Measurements from ENCODE around the gene PANK1.

The PANK1 gene

DNA sequence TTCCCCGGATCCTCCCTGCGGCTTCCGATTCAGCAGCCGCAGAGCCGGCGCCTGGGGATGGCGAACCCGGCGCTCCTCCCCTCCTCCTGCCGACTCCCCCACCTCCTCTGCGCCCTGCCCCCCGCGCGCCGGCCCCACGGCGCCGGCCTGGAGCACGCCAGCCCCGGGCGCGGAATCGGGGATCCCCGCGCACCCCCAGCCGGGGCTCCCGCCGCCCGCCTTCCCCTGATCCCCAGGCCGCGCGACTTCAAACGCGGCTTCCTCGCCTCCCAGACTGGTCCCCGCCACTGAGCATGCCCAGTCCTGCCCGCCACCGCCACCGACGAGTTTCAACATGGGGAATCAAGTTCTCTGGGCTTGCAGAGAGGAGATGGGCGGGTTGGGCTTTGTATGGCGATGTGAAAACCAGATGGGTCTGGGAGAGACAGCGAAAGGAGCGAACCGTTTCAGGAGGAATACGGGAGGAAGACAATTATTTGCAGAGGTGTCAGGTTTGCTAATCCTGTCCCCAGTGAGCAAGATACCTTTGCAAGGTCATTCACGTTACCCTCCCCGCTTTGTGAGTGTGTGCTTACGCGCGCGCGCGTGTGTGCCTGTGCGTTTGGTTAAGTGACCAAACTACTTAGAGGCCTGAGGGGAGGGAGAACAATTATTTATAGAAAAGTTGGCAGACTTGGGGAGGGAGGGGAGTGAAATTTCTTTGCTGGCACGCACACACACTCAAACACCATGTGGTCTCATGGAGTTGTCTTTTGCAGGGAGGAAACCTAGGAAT is at the start of gene PANK1:
Gene PANK1, minus strand, starts transcription at position 276 of the 775 bp plus-strand sequence. CDS start 351 bp downstream, outside the sequence.
- no peak for DNase-seq

DNA sequence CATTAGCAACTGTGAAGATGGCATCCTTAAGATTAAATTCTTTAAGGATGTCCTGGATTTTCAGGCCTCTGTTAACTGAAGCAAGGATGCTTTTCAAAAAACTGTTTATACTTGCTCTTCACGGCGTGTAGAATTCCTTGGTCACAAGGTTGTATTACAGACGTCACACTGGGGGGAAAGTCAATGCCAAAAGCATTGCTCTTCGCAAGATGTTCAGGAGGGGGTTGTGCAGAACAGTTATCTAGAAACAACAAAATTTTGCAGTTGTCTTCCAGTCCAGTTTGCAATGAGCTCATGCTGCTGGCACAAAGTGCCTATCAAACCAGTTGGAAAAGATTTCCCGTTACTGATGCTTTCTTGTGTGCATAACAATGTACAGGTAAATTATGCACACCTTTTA is 48.1 kb upstream of the PANK1 start:
- DNase-seq: no peak

DNA sequence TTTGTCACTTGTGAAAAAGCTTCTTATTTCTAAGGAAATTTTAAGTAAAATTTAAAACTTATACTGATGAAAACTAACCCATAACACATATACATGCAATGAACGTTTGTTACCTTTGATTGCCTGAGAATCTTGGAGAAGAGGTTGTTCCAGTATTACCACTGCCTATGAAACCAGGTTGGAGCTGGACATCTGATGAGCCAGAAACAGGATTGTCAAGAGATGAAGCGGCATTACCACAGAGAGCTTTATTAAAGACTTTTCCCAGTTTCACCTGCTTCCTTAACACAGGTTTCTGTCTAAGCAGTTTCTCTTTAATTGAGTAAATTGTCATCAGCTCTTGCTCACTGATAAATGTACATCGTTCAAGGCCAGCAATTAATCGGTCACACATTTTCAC is 47.4 kb upstream of the PANK1 start:
- no peak for DNase-seq

DNA sequence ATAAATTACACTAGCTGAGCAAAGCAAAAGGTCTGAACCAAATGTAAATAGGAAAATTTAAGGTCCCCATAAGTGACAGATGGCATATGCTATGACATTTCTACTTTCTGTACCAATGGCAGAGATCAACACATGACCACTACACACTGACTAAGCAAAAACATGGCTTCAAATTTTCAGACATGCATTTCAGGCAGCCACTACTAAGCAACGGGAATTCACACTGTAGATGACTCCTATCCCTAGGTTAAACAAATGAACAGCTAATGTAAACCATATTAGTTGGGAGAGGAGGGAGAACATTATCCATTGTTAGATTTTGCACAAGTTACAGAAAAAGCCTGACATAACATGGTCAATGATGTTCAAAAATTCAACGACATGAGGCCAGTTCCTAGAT is 45.0 kb upstream of the PANK1 start:
- no peak for DNase-seq

DNA sequence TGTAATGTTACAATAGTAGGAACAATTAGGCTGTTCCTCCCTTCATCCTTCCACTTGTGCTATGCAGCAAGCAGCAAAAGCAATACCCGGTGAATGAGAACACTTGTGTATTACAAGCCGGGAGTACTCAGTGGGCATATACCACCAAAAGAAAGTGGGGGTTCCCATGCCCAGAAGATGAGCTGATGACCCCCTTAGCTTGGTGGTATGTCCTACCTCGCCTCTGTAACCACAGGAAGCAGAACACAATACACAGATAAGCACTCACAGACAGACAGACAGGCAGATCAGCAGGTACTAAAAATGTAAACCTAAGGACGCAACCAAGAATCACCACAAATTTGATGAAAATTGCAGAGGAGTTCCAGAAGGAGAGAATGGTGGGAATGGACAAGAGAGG is 40.9 kb upstream of the PANK1 start:
- no peak for DNase-seq

DNA sequence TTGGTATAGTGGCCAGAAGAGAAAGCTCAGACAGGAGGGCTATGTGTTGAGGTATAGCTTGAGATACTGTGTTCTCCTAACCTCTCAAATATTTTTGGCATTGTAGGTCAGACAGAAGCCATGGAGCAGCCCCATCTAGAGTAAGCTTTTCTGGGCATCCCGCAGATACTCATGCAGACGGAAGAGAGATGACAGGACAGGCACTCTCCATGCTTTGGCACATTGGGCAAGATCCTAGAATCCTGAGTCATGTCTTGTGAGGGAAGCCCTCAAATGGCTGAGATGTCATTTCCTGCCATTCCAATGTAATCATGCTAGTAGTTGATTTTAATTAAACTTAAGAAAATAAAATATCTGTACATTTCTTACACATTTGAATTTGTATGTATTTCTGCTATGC is 39.6 kb upstream of the PANK1 start:
- DNase-seq: no peak

DNA sequence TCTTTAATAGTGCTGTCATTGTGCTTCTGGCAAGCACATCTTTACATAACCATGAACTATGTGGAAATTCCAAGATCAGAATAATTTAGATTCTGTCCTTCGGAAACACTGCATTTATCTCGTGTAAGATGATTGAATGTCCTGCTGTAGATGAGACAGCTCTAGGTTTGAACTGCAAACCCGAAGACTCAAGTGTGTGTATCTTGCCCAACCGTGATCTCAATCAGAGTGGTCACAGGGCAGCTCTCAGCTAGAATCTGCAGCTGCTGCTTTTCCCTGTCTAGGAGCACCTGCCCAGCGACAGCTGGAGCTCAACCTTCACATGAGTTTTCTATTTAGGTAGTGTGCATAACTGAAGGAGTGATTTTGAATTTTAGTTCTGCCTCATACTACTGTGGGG is 38.8 kb upstream of the PANK1 start:
- no peak for DNase-seq

DNA sequence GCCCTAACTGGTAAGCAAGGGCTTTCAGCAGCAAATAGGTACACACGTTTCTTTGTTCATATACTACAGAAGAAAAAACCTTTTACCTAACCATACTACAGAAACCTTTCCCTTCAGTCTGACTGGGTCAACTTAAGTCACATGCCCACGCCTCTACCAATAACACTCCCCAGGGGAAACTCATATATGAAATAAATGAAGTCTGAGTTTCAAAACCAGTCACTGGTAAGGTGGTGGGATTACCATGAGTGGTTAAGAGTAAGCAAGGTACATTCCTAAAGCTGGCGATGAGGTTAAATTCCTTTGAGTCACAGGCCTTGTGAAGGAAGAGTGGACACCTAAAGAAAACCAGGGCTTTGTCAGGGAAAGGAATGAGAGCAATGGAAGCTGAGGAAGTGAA is 34.9 kb upstream of the PANK1 start:
- DNase-seq: no peak

DNA sequence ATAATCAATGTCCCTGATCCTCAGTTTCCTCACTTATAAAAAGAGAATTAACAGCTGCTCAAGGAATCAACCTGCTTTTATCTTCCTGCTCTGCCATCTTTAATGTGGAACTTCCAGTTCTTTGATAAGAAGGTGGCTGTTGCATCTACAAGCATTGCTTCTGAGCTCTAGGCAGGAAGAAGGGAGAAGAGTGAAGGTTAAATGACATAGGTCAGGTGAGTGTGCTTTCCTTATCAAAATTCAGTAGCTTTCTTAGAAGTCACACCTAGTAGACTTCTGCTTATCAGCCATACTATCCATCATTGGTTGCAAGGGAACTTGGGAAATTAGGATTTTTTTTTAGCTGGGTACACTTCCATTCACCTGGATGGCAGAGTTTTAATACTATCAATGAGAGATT is 32.3 kb upstream of the PANK1 start:
- no peak for DNase-seq

DNA sequence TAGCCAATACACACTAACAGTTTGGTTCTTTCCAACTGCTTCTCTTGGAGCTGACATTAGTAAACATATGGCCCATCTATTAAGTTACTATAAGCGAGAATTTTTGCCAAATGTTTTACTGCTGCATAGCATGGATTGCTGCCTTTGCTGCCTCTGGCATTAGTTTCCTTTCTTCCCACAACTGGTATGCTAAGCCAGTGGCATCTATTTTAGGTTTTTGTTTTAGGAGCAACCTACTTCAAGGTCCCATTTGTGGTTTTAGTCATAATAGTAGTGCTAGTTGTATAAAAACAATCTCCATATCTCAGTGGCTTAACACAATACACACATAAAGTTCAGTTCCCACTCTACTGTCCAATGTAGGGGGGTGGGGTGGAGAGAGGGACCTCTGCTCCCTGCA is 25.9 kb upstream of the PANK1 start:
- no peak for DNase-seq

DNA sequence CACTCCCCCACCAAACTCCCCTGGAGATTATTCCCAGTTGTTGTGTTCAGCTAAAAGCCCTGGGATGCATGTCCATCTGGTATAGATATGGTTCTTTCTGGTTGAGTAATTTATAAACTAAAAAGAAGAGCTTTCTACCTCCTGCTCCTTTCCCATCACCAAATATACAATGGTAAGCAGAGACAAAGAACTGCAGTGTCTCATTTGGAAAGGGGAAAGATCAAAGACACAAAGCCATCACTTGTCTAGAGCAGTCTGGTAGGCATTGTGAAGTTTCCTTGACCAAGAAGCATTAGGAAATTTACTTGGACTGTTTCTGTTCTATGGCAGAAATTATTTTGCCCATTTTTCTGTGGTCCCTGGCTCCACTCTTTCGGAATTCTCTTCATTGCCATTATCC is 24.9 kb upstream of the PANK1 start:
- no peak for DNase-seq

DNA sequence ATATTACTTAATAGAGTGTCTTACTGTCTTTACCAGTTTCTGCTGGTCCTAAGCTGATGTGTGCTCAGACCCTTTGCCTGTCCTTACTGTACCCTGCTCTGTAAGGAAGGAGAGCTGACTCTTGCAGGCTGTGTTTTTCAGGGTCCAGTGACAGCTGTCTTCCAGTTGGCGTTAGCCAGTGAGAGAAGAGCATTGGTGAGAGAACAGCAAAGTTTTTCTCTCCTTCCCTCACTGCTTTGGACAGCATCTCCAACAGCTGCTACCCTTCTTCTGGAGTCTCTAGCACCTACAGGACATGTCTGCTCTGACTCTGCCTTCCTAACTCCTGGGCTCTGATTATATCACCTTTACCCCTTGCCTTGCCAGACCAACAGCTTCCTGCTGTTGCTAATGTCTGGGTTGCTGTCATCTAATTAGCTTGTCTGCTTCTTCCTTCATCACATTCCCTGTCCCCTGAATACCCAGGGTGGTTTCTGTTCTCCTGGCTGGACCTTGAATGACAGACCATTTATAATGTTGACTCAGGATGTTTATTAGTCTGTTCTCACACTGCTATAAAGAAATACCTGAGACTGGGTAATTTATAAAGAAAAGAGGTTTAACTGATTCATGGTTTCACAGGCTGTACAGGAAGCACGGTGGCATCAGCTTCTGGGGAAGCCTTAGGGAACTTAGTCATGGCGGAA is 23.5 kb upstream of the PANK1 start:
- no peak for DNase-seq

DNA sequence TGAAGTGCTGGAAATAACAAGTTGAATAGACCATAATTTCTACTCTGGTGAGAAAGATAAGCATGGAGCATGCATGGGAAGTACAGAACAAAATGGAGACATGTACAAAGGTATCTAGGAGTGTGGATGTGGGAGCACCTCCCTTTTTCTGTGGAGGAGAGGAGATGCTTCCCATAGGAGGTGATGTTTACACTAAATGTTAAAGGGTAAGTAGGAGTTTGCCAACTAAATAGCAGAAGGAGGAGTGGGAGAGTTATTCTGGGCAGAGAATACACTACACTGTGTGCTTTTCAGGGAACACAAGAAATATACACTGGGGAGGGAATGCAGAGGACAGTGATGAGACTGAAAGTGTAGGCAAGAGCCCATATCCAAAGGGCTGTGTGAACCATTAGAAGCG is 21.1 kb upstream of the PANK1 start:
- no peak for DNase-seq

DNA sequence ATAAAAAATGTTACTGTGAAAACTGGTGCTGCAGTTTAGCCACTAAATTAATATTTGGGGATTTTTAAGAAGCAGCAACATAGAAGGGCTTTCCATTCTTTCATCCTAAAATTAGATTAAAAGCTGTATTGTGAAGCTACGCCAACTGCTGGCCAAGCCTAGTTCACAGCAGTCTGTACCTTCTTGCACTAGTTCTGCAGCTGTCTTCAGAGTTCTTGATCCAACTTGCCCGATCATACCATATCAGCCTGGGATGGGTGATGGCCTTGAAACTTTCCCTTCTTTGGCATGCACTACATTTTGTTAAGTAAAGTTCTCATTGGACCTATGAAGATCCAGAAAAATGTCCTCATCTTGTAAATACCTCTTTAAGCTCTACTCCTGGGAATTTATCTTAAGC is 20.3 kb upstream of the PANK1 start:
- no peak for DNase-seq

DNA sequence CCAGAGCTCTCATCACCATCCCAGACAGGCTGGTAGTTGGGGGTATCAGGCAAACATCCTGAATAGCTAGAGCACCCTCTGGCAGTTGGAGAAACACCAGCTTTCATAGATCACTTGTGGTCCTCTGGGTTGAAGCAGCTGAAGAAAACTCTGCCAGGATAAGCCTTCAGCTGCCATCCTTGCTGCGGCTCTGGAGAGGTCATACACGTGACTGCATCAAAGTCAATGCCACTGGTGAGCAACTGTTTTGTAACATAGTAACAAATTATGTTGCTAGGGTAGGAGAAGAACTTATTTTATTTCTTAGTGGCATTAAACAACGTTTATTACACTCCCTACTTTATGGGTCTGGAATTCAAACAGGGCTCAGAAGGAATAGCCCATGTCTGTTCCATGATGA is 19.2 kb upstream of the PANK1 start:
- DNase-seq: no peak

DNA sequence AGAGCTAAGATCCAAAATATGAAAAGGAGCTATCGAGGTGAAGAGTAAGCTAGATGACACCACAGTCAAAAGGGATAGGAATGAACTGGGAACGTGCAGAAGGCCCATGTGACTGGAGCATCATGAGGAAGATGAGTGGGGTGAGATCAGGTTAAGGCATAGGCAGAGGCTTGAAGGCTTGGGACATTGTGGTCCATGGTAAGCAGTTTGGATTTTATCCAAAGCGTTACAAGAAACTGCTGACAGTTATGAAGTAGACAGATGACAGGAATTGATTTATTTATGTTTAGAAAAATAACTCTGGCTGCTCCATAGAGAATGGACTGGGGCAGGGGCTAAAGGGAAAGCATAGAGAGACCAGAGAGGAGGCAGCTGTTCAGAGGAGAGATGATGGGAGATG is 18.1 kb upstream of the PANK1 start:
- no peak for DNase-seq

DNA sequence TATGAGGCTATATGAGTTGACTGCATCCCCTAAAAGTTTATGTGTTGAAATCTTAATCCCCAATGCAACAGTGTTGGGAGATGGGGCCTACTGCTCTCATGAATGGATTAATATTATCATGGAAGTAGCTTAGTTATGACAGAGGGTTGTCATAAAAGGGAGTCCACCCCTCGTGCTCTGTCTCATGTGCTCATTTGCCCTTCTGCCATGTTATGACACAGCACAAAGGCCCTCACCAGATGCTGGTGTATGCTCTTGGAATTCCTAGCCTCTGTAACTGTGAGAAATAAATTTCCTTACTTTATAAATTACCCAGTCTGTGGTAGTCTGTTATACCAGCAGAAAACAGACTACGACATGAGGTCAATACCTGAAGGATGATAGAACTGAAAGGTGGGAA is 17.6 kb upstream of the PANK1 start:
- DNase-seq: no peak

DNA sequence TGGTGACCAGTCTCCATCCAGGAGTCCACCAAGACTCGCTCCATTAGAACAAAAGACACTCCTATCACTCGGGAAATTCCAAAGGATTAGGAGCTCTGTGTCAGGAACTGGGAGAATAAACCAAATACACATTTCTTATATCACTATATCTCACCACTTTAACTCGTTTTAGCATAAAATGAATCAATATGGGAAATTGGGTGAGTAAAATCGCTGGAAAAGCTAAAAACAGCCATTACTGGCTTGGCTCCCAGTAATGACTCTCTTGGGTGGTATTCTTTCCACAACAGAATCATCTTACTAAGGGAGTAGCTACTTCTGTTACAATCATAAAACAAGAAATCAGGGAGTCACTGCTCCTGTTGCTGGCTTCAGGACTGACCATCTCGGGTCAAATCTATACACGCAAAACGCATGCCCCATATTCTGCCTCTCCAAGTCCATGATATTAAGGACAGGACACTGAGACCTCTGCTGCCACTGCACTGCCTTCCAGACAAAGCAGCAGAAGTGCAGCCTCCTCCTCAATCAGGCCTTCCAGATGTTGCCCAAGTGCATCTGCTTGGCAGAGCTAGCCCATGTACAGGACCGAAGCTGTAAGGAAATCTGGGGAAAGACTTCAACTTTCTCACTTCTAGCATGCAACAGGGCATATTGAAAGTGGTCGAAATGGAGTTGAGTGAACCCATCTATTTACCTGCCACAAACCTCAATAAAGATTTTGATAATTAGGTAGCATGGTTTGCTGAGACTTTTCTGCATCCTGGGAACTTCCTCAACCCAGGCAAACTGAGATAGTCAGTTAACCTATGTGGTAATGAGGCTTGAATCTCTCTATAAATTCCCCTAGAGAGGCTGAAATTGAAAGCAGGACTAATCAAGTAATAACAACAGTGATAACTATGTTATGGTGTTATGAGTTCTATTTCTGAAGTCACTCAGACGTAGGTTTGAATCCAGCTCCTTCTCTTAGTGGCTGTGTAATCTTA is 14.4 kb upstream of the PANK1 start:
- DNase-seq: no peak

DNA sequence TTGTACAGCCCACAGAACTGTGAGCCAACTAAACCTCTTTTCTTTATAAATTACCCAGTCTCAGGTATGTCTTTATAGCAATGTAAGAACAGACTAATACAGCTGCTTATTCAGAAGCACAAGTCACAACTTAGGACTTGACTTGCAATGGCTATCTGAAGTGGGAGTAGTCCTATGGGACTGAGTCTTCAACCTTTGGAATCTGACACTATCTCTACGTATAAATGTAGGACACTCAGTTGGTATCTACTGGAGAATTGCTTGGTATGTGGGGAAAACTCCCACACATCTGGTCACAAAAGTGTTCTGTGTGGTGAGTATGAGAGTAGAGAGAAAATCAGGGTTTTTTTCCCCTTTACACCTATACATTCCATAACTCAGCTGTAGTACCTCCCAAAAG is 12.3 kb upstream of the PANK1 start:
- no peak for DNase-seq

DNA sequence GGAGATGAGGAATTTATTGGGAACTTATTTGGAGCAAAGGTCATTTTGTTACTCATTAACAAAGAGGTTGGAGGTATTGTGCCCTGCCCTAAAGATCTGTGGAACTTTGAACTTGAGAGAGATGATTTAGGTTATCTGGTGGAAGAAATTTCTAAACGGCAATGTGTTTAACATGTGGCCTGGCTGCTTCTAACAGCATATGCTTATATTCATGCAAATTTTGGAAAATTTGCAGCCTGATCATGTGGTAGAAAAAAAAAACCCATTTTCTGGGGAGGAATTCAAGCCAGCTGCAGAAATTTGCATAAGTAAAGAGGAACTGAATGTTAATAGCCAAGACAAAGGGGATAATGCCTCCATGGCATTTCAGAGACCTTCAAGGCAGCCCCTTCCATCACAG is 10.7 kb upstream of the PANK1 start:
- DNase-seq: no peak

DNA sequence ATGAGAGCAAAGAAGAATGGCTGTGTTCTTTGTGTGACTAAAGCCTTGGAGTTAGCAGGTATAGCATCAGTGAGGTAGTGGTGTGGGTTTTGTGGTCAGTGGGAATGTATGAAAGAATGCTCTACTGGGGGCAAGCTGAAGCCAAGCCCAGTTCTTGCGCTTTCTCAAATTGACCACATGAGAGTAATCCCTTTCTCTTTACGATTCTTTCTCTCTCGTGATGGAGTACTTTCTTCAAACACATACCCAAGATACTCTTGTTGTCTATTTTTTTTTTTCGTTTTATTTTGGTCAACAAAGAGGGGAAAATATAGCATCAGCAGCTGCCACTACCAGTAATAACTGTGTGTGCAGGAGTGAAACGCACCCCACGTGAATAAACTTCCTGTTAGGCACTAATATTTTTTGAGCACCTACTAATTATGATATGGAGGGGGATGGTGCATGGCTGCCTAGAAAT is 8.4 kb upstream of the PANK1 start:
- DNase-seq: no peak

DNA sequence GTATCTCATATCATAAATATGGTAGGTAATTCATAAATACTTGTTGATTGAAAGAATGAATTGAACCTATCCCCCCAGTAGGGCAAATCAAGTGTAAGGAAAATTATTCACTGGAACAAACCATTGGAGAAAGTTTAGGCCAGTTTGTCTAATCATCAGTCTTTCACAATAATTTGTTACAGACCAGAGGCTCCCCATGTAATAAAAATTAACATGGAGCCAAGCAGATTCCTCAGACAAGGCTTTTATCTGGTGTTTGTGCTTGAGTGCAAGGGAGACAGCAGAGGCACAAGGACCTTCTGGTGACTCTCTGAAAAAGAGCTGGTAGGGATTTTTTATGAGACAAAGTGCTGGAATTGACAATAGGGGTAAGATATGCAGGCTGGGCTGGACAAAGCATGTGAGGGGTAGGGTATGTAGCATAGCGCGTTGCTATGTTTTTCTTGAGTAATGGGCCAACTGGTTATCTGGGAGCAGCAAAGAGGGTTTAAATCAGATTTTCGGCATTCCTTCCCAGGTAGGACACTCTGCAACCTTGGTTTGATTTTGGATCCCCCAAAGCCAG is 7.8 kb upstream of the PANK1 start:
- DNase-seq: no peak

DNA sequence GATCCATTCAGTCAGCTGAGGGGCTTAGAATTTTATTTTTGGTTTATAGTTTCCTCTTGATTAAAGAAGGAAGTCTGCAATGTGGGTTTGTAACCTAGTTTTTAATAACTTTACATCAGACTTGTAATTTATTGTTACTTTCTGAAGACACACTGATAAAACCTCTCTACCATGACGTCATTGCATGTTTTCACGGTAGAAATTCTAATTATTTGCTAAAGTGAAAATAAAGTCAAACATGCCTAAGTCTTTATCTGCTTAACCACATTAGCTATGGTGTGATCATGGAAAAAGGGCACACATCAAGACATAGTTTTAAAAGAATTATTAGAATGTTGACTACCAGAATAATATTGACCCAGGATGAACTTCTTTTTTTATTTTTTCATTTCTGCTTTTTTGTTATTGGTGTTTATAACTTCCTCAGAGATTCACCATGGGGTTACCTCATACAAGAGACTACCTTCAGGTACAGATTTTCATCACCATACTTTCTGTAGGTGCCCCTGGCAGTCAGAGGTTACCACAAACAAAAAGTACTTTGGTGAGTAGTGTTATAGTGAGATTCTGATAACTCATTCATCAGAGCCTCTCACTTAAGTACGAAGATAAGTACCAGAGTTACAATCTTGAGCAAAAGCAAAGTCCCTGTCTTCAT is 7.0 kb upstream of the PANK1 start:
- DNase-seq: no peak
